Stimulated activated CD8-positive, alpha-beta memory T cell treated with anti-CD3 and anti-CD28 coated beads, Interleukin-12 subunit alpha, Interleukin-12 subunit beta, amount 100 ng/mL, for 4 hours (primary cell): ENCODE results near the gene CAPN2.

Experiments used
- DNase-seq: peaks from one replicate; pipeline ENCODE4 v3.0.0-alpha.2; 2020; ENCODE audit warnings: low read depth

CAPN2 gene

GRCh38 chr1:223712194-223712849 lies at the start of gene CAPN2:
Gene CAPN2 (plus strand): TSS chr1:223712539. CDS start chr1:223712641, 102 bp downstream.
- peak; percentile 46 for DNase-seq

DNA sequence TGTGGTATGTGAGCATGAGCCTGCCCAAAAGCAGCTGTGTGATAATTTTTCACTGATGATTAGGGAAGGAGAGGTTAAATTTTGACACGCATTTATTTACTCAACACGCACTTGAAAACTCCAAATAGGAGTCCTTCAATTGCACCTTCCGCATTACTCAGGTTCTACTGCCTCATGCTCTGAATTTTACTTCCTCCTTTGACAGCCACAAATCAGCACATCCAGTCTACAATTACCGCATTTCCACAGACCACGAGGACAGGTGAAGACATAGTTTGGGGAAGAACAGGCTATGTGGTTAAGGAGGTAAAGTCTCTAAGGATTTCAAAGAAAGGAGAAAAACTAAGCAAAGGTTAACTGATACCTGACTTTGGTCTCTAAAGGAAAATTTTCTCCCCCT lies 49.4 kb upstream of the CAPN2 start:
- DNase-seq: no peak

DNA sequence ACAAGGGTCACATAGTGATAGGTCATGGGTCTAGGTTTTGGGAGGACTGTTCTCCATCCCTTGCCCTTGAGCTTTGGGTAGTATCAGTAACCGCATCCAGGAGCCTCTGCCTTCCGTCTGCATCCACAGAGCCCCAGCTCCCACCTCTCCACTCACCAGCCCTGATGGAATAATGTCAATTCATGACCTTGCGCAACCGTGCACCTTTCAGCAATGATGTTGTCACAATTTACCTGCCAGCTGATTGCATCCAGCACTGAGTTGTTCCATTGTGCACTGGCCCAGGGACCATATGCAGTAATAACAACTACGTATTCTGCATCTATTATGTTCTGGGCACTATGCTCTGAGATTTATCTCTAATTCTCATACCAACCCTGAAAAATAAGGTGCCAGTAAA lies 48.2 kb upstream of the CAPN2 start:
- no peak for DNase-seq

DNA sequence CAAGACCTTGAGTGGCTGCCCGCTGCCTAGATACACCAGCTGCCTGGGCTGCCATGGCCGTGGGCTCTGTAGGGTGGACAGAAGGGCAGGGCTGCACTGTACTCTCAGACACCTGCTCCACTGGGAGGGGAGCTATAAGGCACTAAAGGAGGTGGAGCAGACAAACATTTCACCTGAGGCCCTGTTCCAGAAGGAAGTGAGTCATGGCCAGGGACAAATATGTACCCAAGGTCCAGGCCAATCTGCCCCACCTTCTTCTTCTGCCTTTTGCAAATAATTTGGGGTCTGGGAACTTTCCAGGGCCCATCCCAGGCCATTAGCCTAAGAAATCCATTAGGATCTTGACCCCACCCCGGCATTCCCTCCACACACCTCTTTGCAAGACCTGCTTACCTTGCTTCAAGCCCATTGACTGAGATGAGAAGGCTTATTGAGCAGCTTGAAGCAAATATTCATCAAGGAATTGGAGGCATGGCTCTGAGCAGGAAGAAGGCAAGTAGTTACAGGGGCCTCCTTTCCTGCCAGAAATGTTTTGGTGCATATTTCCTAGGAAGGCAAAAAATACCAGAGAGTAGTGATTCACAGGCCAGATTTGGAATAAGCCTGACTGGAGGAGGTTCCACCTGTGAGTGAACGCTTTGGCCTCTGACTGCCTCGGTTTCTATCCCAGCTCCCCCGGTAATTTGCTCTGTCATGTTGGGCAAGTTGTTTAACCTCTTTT lies 46.6 kb upstream of the CAPN2 start, which contains the start of gene CAPN8:
Gene CAPN8 (minus strand): TSS at position 110 of the 721 bp plus-strand sequence. CDS start 55 bp downstream, at position 55.
- DNase-seq: no peak

DNA sequence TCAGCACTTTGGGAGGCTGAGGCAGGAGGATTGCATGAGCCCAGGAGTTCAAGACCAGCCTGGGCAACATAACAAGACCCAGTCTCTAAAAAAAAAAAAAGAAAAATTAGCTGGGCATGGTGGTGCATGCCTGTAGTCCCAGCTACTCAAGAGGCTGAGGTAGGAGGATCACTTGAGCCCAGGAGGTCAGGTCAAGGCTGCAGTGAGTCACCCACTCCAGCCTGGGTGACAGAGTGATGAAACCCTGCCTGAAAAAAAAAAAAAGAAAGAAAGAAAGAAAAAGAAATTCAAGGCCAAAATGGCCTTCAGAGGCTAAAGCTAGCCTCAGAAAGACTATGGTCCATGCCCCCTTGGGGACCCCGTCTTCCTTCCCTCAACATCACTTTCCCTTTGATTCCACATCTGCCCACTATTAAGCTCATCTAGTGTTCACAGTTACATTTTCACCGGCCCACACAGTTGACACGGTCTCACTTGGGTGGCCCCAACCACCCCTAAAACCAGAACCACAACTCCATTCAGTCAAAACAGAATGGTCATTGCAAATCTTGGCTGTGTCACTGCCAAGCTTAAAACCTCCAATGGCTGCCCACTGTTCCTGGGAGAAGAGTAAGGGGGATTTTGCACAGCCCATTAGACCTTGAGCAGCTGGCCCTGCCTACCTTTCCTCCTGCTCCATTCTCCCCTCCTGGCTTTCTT lies 44.7 kb upstream of the CAPN2 start:
- DNase-seq: no peak

DNA sequence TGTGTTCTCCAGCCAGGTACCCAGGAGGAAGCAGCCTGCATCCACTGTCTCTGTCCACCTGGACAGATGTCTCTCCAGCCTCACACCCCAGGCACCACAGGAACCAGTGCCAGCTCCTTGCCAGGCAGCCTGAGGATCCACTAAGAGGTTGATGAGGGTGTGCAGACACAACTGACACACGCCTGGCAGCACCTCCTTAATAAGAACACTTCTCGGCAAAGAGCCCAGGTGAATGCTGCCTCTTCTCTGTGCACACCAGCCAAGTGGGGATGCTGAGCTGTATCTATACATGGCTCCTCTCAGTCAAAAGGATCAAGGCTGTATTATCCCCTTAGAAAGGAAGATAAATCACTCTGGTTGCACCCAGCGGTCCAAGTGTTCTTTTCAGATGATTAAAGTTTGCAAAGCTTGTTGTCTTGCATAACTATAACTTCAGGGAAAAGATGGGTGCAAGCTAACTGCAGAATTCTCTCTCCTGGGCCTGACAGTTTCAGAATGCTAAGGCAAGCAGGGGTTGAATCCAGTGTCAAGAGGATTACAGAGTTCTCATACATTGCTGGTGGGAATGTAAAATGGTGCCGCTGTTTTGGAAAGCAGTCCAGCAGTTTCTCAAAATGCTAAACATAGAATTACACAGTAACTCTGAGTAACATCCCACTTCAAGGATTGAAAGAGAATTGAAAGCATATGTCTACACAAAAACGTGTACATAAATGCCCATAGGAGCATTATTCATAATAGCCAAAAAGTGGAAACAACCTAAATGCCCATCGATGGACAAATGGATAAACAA lies 43.1 kb upstream of the CAPN2 start:
- no peak for DNase-seq

- DNase-seq: no peak
Measured at GRCh38 chr1:223670458-223671159, 41.7 kb upstream of the CAPN2 start.

- DNase-seq: no peak
Measured at GRCh38 chr1:223674119-223674890, 38.0 kb upstream of the CAPN2 start.

DNA sequence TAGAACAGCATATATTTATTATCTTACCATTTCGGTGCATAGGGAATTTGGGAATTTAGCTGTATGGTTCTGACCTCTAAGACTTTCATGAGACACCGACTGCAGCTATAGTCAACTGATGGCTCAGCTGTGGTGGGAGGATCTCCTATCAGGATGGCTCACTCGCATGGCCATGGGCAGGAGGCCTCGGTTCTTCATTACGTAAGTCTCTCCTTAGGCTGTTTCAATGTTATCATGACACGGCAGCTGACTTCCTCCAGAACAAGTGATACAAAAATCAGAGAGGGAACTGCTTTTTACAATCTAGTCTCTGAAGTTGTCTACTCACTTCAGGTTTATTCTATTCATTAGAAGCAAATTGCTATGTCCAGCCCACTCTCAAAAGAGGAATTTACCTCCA lies 33.5 kb upstream of the CAPN2 start:
- no peak for DNase-seq

DNA sequence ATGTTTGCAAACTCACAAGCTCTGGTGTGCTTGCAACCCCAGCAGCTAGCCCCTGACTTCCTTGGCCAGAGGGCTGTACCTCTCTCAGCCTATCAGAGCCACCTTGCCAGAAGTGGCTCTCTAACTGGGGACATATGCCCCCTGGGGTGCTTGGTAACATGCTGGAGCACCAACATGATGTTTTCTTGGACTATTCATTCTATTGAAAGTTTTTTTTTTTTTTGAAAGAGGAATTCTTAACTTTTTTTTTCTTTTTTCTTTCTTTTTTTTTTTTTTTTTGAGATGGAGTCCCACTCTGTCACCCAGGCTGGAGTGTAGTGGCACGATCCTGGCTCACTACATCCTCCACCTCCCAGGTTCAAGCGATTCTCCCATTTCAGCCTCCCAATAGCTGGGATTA lies 32.2 kb upstream of the CAPN2 start:
- DNase-seq: no peak

GRCh38 chr1:223682502-223682901 lies 29.8 kb upstream of the CAPN2 start:
- no peak for DNase-seq

GRCh38 chr1:223683586-223684487 lies 28.5 kb upstream of the CAPN2 start:
- DNase-seq: peak; percentile 13

- DNase-seq: no peak
Measured at GRCh38 chr1:223684488-223684792, 27.9 kb upstream of the CAPN2 start.

DNA sequence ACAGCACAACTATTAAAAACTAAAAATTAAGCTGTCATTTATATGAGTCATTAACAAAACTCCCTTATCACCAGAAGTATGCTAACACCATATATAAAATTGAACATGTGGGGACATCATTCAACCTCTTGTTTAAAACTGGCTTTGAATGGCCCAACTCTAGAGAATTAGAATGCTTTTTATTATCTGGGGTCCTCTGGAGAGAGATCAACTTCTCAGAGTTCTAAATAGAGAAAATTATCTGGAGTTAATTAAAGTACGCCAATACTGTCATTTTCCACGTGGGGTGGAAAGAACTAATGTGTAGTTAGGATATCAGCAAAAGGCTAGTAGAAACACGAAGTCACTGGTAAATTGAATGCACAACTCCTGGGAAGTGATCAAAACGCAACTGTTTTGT lies 21.2 kb upstream of the CAPN2 start:
- DNase-seq: no peak

DNA sequence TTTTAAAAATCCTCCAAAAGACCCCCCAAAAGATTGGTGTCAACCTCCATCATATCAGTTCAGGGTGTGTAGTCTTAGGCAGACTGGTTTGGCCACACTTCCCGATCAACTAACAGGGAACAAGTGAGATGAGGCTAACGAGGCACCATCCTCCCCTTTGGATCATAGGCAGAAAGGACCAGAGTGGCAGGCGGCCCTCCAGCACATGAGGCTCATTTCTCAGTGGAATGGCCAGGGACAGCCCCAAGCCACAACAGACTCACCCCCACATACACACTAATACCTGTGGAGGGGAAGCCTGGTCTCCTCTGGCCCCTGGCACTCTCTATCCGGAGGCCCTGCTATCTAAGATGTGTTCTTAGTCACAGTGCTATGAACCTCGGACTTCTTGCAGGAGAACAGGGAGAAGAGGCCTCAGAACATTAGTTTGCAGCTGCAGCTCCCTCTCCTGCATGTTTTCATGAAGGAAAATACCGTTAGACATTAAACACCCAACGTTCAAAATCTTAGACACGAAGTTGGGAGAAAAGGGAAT lies 17.3 kb upstream of the CAPN2 start:
- no peak for DNase-seq

GRCh38 chr1:223695941-223696340 lies 16.4 kb upstream of the CAPN2 start:
- no peak for DNase-seq

GRCh38 chr1:223700388-223700918 lies 11.9 kb upstream of the CAPN2 start:
- no peak for DNase-seq

DNA sequence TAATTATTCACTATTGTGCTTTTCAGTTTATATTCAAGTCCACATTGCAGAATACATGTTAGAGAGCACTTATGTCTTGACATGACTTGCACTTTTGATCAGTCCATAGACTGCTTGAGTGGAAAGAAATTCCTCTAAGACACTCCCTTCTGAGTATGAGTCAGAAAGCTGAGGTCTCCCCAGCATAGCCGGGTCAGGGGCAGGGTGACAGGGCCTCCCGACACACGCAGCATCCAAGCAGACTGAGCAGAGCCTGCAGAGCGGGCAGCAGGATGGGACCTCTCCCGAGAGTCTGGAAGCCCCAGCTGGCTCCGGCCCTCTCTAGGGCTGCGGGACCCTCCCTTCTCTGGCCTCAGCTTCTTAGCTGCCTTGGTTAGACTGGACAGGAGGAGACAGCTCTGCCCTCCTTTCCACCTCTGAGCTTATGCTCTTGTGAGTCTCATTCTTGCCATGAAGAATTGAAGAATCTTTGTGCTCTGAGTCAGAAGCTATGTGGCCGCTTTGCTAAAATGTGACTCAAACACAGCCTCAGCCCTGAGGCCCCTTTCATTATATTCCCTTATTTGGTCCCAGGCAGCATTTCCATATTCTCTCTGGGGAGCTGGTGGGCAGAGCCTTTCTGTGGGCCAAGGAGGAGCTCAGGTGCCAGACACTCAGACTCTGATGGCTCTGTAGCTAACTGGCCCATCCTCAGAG lies 11.2 kb upstream of the CAPN2 start:
- DNase-seq: no peak
